GM19240 (cell line): ENCODE data around the gene CSNK2A2.

Experiments
- DNase-seq: peaks from one replicate; pipeline ENCODE4 v3.0.0; 2011; ENCODE audit warnings: low spot score; ENCODE audit not compliant: insufficient read length

Gene CSNK2A2

GRCh38 chr16:58200004-58200797 is 2.3 kb upstream of the CSNK2A2 start:
- DNase-seq, result no peak

GRCh38 chr16:58198803-58199411 is 1.0 kb upstream of the CSNK2A2 start:
- no peak for DNase-seq

- DNase-seq, result peak; percentile 22
Measured at GRCh38 chr16:58197314-58198012, 443 bp downstream of the CSNK2A2 start.

GRCh38 chr16:58196898-58197313 is 1.0 kb downstream of the CSNK2A2 start:
- no peak for DNase-seq

GRCh38 chr16:58195771-58196170 is 2.1 kb downstream of the CSNK2A2 start:
- DNase-seq, result no peak

- DNase-seq, result no peak
Measured at GRCh38 chr16:58195344-58195743, 2.6 kb downstream of the CSNK2A2 start.

- no peak for DNase-seq
Measured at GRCh38 chr16:58194790-58195189, 3.1 kb downstream of the CSNK2A2 start.

GRCh38 chr16:58187665-58188421 is 10.1 kb downstream of the CSNK2A2 start:
- DNase-seq, result no peak

- DNase-seq, result no peak
Measured at GRCh38 chr16:58187092-58187491, 10.8 kb downstream of the CSNK2A2 start.

GRCh38 chr16:58186176-58186944 is 11.5 kb downstream of the CSNK2A2 start:
- DNase-seq, result no peak

- no peak for DNase-seq
Measured at GRCh38 chr16:58177353-58177710, 20.6 kb downstream of the CSNK2A2 start.

GRCh38 chr16:58176608-58177352 is 21.1 kb downstream of the CSNK2A2 start:
- DNase-seq, result no peak

GRCh38 chr16:58170223-58170622 is 27.7 kb downstream of the CSNK2A2 start:
- DNase-seq, result no peak

- DNase-seq, result no peak
Measured at GRCh38 chr16:58160855-58161254, 37.1 kb downstream of the CSNK2A2 start.

GRCh38 chr16:58158725-58159124 is 39.2 kb downstream of the CSNK2A2 start:
- no peak for DNase-seq

GRCh38 chr16:58157951-58158540 is 39.9 kb downstream of the CSNK2A2 start:
- no peak for DNase-seq

- no peak for DNase-seq
Measured at GRCh38 chr16:58157239-58157638, 40.7 kb downstream of the CSNK2A2 start.

GRCh38 chr16:58155839-58156238 is 42.1 kb downstream of the CSNK2A2 start:
- no peak for DNase-seq

GRCh38 chr16:58154345-58154744 is 43.6 kb downstream of the CSNK2A2 start:
- DNase-seq, result no peak
